MCF 10A (cell line): ENCODE measurements around the gene SF3B3. TPM values are rescaled to one million over a fixed set of nuclear protein-coding genes. Genes with fewer than 3 reads are reported as not detected.

Experiments used
- BruUV-seq: library from RNA; stranded (reverse); fragments of 400-500 nt; replicated peaks from 2 replicates; lab custom pipeline; 2021; lab: Mats Ljungman, UMichigan
- CTCF ChIA-PET: fragments of 300-600 bp; sonication (Branson Sonifier 250); formaldehyde crosslinking; extraction: SDS; loops from one replicate; lab custom pipeline; 2021; ENCODE audit warnings: antibody characterized with exemption, inconsistent platforms; lab: Yijun Ruan, JAX
- POLR2A ChIA-PET: fragments of 300-600, 350-650 bp; sonication (Branson Sonifier 250); formaldehyde crosslinking; extraction: SDS; loops from one replicate; lab custom pipeline; 2020; ENCODE audit warnings: antibody characterized with exemption, inconsistent platforms; lab: Yijun Ruan, JAX
- DNase-seq: peaks from one replicate; pipeline ENCODE4 v3.0.0-alpha.2; 2018; ENCODE audit not compliant: unreplicated experiment
- H3K27ac Mint-ChIP-seq: one replicate; pipeline ENCODE4 v1.8.0; 2022; ENCODE audit warnings: mild to moderate bottlenecking, low read depth, mixed read lengths; ENCODE audit not compliant: unreplicated experiment
- H3K27me3 Mint-ChIP-seq: one replicate; pipeline ENCODE4 v1.8.0; 2022; ENCODE audit warnings: mixed read lengths; ENCODE audit not compliant: insufficient read depth, unreplicated experiment
- H3K36me3 Mint-ChIP-seq: one replicate; pipeline ENCODE4 v1.8.0; 2022; ENCODE audit warnings: mild to moderate bottlenecking, moderate library complexity, mixed read lengths; ENCODE audit not compliant: insufficient read depth, unreplicated experiment
- H3K4me1 Mint-ChIP-seq: one replicate; pipeline ENCODE4 v1.8.0; 2022; ENCODE audit warnings: mixed read lengths; ENCODE audit not compliant: insufficient read depth, unreplicated experiment
- H3K4me3 Mint-ChIP-seq: one replicate; pipeline ENCODE4 v1.8.0; 2022; ENCODE audit warnings: mild to moderate bottlenecking, moderate library complexity, mixed read lengths; ENCODE audit not compliant: unreplicated experiment
- H3K9me3 Mint-ChIP-seq: one replicate; pipeline ENCODE4 v1.8.0; 2022; ENCODE audit warnings: mixed read lengths; ENCODE audit not compliant: unreplicated experiment
- intact Hi-C: fragments of 100-400 bp; cut with micrococcal nuclease; formaldehyde crosslinking; loops from 2 replicates; pipeline ENCODE4 v1.14.1; 2022
- total RNA-seq: library from RNA; stranded (reverse); gene quantifications from 2 replicates; pipeline ENCODE4 v1.2.3, GENCODE V29; 2022
- TF ChIP-seq, protein P1 (sequence below): fragments of 200-600 bp; IDR thresholded peaks from one replicate; pipeline ENCODE4 v1.8.0; 2022; ENCODE audit warnings: antibody characterized with exemption, mild to moderate bottlenecking; ENCODE audit not compliant: unreplicated experiment

Gene SF3B3
- total RNA-seq, 1 experiment from 2014 or later, result 309 TPM

- TF ChIP-seq, protein P1, sequence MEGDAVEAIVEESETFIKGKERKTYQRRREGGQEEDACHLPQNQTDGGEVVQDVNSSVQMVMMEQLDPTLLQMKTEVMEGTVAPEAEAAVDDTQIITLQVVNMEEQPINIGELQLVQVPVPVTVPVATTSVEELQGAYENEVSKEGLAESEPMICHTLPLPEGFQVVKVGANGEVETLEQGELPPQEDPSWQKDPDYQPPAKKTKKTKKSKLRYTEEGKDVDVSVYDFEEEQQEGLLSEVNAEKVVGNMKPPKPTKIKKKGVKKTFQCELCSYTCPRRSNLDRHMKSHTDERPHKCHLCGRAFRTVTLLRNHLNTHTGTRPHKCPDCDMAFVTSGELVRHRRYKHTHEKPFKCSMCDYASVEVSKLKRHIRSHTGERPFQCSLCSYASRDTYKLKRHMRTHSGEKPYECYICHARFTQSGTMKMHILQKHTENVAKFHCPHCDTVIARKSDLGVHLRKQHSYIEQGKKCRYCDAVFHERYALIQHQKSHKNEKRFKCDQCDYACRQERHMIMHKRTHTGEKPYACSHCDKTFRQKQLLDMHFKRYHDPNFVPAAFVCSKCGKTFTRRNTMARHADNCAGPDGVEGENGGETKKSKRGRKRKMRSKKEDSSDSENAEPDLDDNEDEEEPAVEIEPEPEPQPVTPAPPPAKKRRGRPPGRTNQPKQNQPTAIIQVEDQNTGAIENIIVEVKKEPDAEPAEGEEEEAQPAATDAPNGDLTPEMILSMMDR, result no peak
- Mint-ChIP-seq H3K27me3 (no peaks in the 10 kb centered on the region), H3K4me1 (peaks cover 9% of the 10 kb centered on the region), H3K36me3 (peaks cover 16% of the 10 kb centered on the region), H3K4me3 (no peak overlapping the region), H3K27ac (peak overlapping the region; percentile 46), H3K9me3 (no peaks in the 10 kb centered on the region)
- intact Hi-C loops, result no loop called here
- POLR2A ChIA-PET, result interaction anchor here (0.7 to 2.5 kb wide), 4 partner anchors 12 to 177 kb away, joined by 3 to 16 read pairs (median 4); partner anchors contain the start of genes DDX19A and DDX19B
- BruUV-seq, result no TSS peak
- CTCF ChIA-PET, result interaction anchor here (0.5 kb wide), 1 partner anchor 137 kb away, joined by 3 read pairs; no protein-coding TSS in a partner anchor
- peak; percentile 65 for DNase-seq
These were observed 47.2 kb upstream of the SF3B3 start for GRCh38 chr16:70476272-70477020.

- no peak for DNase-seq
- BruUV-seq, result no TSS peak
- Mint-ChIP-seq H3K4me3 (no peak overlapping the region), H3K9me3 (no peaks in the 10 kb centered on the region), H3K4me1 (peaks cover 8% of the 10 kb centered on the region), H3K27ac (no peak overlapping the region), H3K36me3 (peaks cover 22% of the 10 kb centered on the region), H3K27me3 (no peaks in the 10 kb centered on the region)
- ChIA-PET CTCF (no interaction called here), POLR2A (interaction anchor here (0.7 to 2.5 kb wide), 4 partner anchors 19 to 98 kb away, joined by 3 to 16 read pairs (median 4); partner anchors contain the start of gene FCSK)
- intact Hi-C loops, result no loop called here
- TF ChIP-seq, protein P1, result no peak
These were observed 45.4 kb upstream of the SF3B3 start for GRCh38 chr16:70478169-70478568.

GRCh38 chr16:70478912-70479341, 44.7 kb upstream of the SF3B3 start:
- ChIA-PET CTCF (interaction anchor here (0.5 kb wide), 1 partner anchor 27 kb away, joined by 3 read pairs; no protein-coding TSS in a partner anchor), POLR2A (interaction anchor here (0.7 to 1.3 kb wide), 5 partner anchors 25 to 99 kb away, joined by 3 to 4 read pairs (median 3); partner anchors contain the start of gene FCSK)
- Mint-ChIP-seq H3K4me3 (no peak overlapping the region), H3K36me3 (peaks cover 23% of the 10 kb centered on the region), H3K27me3 (no peaks in the 10 kb centered on the region), H3K9me3 (no peaks in the 10 kb centered on the region), H3K27ac (no peak overlapping the region), H3K4me1 (peaks cover 8% of the 10 kb centered on the region)
- intact Hi-C loops, result no loop called here
- TF ChIP-seq, protein P1, result no peak
- no TSS peak for BruUV-seq
- DNase-seq, result peak; percentile 20
